SK-N-SH (cell line): ENCODE results near the gene PRPF6. TPM values are rescaled to one million over a fixed set of nuclear protein-coding genes. Genes with fewer than 3 reads are reported as not detected.

Source experiments
- CTCF ChIA-PET: fragments of 300-600, 350-600 bp; formaldehyde crosslinking; extraction: SDS; loops from one replicate; lab custom pipeline; 2021; lab: Yijun Ruan, JAX
- POLR2A ChIA-PET: fragments of 350-600 bp; sonication (Branson Sonifier 250); formaldehyde crosslinking; extraction: SDS; loops from one replicate; lab custom pipeline; 2020; ENCODE audit warnings: antibody characterized with exemption, inconsistent platforms; lab: Yijun Ruan, JAX
- DNase-seq: peaks from one replicate; pipeline ENCODE4 v3.0.0; 2012
- H2AFZ ChIP-seq: fragments of 200-600 bp; sonication (generic); 2 replicates; pipeline ENCODE4 v1.8.1; 2016; ENCODE audit warnings: antibody characterized with exemption, mild to moderate bottlenecking, low read depth
- H3F3A ChIP-seq: fragments of 200-600 bp; sonication (generic); replicated peaks from 2 replicates; pipeline ENCODE3; 2016; ENCODE audit warnings: antibody characterized with exemption, mild to moderate bottlenecking; ENCODE audit not compliant: insufficient read depth
- H3K27ac ChIP-seq, 2 experiments: fragments of 200-500 bp in 1 of 2; fragments of 200-600 bp in 1 of 2; sonication (Bioruptor generic) in 1 of 2; sonication (generic), shearing (Covaris generic) in 1 of 2; 2 replicates each; pipeline versions ENCODE4 v1.5.1 to v1.6.1; 2014 to 2016; ENCODE audit warnings: low read depth in 2 of 2, inconsistent platforms in 1 of 2, low read length in 1 of 2, mild to moderate bottlenecking in 1 of 2, mixed read lengths in 1 of 2
- H3K27me3 ChIP-seq: fragments of 200-600 bp; sonication (generic), shearing (Covaris generic); 2 replicates; pipeline ENCODE4 v1.6.1; 2016; ENCODE audit warnings: mixed run types; ENCODE audit not compliant: insufficient read depth
- H3K36me3 ChIP-seq, 2 experiments: fragments of 200-500 bp in 1 of 2; fragments of 200-600 bp in 1 of 2; sonication (Bioruptor generic) in 1 of 2; sonication (generic) in 1 of 2; replicated peaks in 1 of 2; 2 replicates each; pipeline versions ENCODE3 to v1.5.1; 2014 to 2016; ENCODE audit warnings: low read length in 1 of 2, mild to moderate bottlenecking in 1 of 2; ENCODE audit not compliant: insufficient read depth in 2 of 2, control insufficient read depth in 1 of 2
- H3K4me1 ChIP-seq, 2 experiments: fragments of 200-500 bp in 1 of 2; fragments of 200-600 bp in 1 of 2; sonication (Bioruptor generic) in 1 of 2; sonication (generic), shearing (Covaris generic) in 1 of 2; 2 replicates each; pipeline versions ENCODE4 v1.5.1 to v1.6.1; 2014 to 2016; ENCODE audit warnings: low read depth in 1 of 2, low read length in 1 of 2, mixed run types in 1 of 2; ENCODE audit not compliant: insufficient read depth in 2 of 2, control insufficient read depth in 1 of 2
- H3K4me2 ChIP-seq: fragments of 200-600 bp; sonication (generic), shearing (Covaris generic); 2 replicates; pipeline ENCODE4 v1.6.1; 2017; ENCODE audit warnings: mixed run types
- H3K4me3 ChIP-seq, 2 experiments: fragments of 200-500 bp in 1 of 2; fragments of 200-600 bp in 1 of 2; sonication (Bioruptor generic) in 1 of 2; sonication (generic), shearing (Covaris generic) in 1 of 2; 2 replicates each; pipeline versions ENCODE4 v1.5.1 to v1.8.1; 2014 to 2016; ENCODE audit warnings: low read depth in 2 of 2, inconsistent platforms in 1 of 2, low read length in 1 of 2, mild to moderate bottlenecking in 1 of 2, mixed read lengths in 1 of 2, moderate library complexity in 1 of 2
- H3K79me2 ChIP-seq: fragments of 200-600 bp; sonication (generic); 2 replicates; pipeline ENCODE4 v1.8.1; 2017; ENCODE audit warnings: mild to moderate bottlenecking; ENCODE audit not compliant: insufficient read depth
- H3K9ac ChIP-seq: fragments of 200-600 bp; sonication (generic); 2 replicates; pipeline ENCODE4 v1.6.1; 2017; ENCODE audit warnings: mixed run types
- H3K9me2 ChIP-seq: fragments of 200-600 bp; sonication (generic); 2 replicates; pipeline ENCODE4 v1.6.1; 2017; ENCODE audit warnings: mixed run types
- H3K9me3 ChIP-seq: fragments of 200-600 bp; sonication (generic); 2 replicates; pipeline ENCODE4 v1.6.1; 2017; ENCODE audit warnings: mixed run types, mild to moderate bottlenecking, moderate library complexity
- H4K20me1 ChIP-seq: fragments of 200-600 bp; sonication (generic); 2 replicates; pipeline ENCODE4 v1.6.1; 2017; ENCODE audit warnings: mild to moderate bottlenecking, mixed run types; ENCODE audit not compliant: insufficient read depth
- FOSL2 ChIP-seq: IDR thresholded peaks from 2 replicates; pipeline ENCODE4 v1.4.0; 2012; ENCODE audit warnings: low read depth, mild to moderate bottlenecking, moderate library complexity, borderline replicate concordance
- FOXM1 ChIP-seq: IDR thresholded peaks from 2 replicates; pipeline ENCODE4 v1.4.0; 2012; ENCODE audit warnings: low read depth, mild to moderate bottlenecking
- MAX ChIP-seq: IDR thresholded peaks from 2 replicates; pipeline ENCODE4 v1.4.0; 2012; ENCODE audit warnings: low read depth
- MEF2A ChIP-seq: IDR thresholded peaks from 2 replicates; pipeline ENCODE4 v1.4.0; 2012; ENCODE audit warnings: low read depth, borderline replicate concordance
- MXI1 ChIP-seq: IDR thresholded peaks from 2 replicates; pipeline ENCODE4 v1.6.1; 2012; ENCODE audit warnings: mild to moderate bottlenecking, low read depth, low read length, improper control_type of control experiment
- REST ChIP-seq: IDR thresholded peaks from 2 replicates; pipeline ENCODE4 v1.6.1; 2012; ENCODE audit warnings: mild to moderate bottlenecking, low read depth, low read length, moderate library complexity
- TAF1 ChIP-seq: IDR thresholded peaks from 2 replicates; pipeline ENCODE4 v1.6.1; 2012; ENCODE audit warnings: low read depth, mild to moderate bottlenecking, low read length, moderate library complexity, borderline replicate concordance
- TEAD4 ChIP-seq: IDR thresholded peaks from 2 replicates; pipeline ENCODE4 v1.4.0; 2012; ENCODE audit warnings: mild to moderate bottlenecking, borderline replicate concordance; ENCODE audit not compliant: insufficient read depth
- USF1 ChIP-seq: IDR thresholded peaks from 2 replicates; pipeline ENCODE4 v1.4.0; 2012; ENCODE audit warnings: low read depth, borderline replicate concordance
- YY1 ChIP-seq: IDR thresholded peaks from 2 replicates; pipeline ENCODE4 v1.4.0; 2012; ENCODE audit warnings: low read depth, mild to moderate bottlenecking
- WGBS: methylation state at CpG from one replicate; pipeline ENCODE4 v1.1.6; 2017; ENCODE audit warnings: low lambda C conversion rate; 5-methylcytosine and 5-hydroxymethylcytosine counted together
- polyA plus RNA-seq, 3 experiments: library from polyadenylated mRNA; depleted of rRNA; stranded (reverse); fragments of >200 nt; gene quantifications; 2 replicates each; pipeline ENCODE4 v1.2.3, GENCODE V29; 2012

The PRPF6 gene
- polyA plus RNA-seq, 1 of the 3 experiments (the other 2 are of a cell fraction): 59.1 TPM

DNA sequence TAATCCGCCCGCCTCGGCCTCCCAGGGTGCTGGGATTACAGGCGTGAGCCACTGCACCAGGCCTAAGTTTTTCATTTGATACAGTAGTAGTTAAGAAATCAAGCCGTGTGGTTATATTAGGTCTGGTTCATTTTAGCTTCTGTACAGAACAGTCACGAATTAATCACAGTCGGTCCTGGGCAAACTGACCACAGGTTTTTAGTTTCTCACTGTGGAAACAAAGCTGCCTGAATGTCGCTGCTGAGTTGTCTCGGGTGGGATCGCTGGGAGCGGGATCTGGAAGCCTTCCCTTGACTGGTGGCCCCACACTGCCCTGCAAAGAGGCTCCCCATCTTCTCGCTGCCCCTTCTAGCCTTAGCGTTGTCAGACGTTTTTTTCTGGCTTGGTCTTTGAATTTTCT, 43.3 kb upstream of the PRPF6 start (continued):
- TF ChIP-seq USF1: no peak
- TF ChIP-seq TAF1: no peak
- TF ChIP-seq FOSL2: no peak
- TF ChIP-seq FOXM1: no peak
- no peak for TF ChIP-seq MAX
- no peak for TF ChIP-seq YY1
- TF ChIP-seq MEF2A: no peak
- no peak for TF ChIP-seq TEAD4

GRCh38 chr20:63939061-63939935, 41.6 kb upstream of the PRPF6 start:
- POLR2A ChIA-PET: no interaction called here
- H4K20me1 ChIP-seq: peaks cover 39% of the 10 kb centered on the region; the same call in 1 of the 2 replicates

More at GRCh38 chr20:63939061-63939935, 41.6 kb upstream of the PRPF6 start:
- H3K9ac ChIP-seq: no peak overlapping the region
- H3K27me3 ChIP-seq: no peaks in the 10 kb centered on the region
- no peaks in the 10 kb centered on the region for H3K9me2 ChIP-seq
- H3K4me2 ChIP-seq: no peak overlapping the region
- no peak for DNase-seq
- TF ChIP-seq REST (no peak), MXI1 (no peak)
- H3K4me3 ChIP-seq: no peak overlapping the region
- peaks cover 0 to 58% of the 10 kb centered on the region in 2 experiments for H3K36me3 ChIP-seq
- no peaks in the 10 kb centered on the region for H3K9me3 ChIP-seq
- peaks cover 5% of the 10 kb centered on the region; the same call in 1 of the 2 replicates for H3K79me2 ChIP-seq
- H2AFZ ChIP-seq: no peak overlapping the region
- no peak overlapping the region for H3K27ac ChIP-seq
- 99% methylated on average over 14 of the region's 33 CpGs for WGBS
- H3F3A ChIP-seq: peaks cover 8% of the 10 kb centered on the region
- CTCF ChIA-PET: interaction anchor here (0.8 to 1.0 kb wide), 2 partner anchors 21 to 164 kb away, joined by 3 read pairs; no protein-coding TSS in a partner anchor
- no peaks in the 10 kb centered on the region; a peak in 1 of 4 replicates for H3K4me1 ChIP-seq
